HG03469 (cell line): ENCODE data around the gene APOH.

Experiments
- ATAC-seq: cut with Tn5 transposase; IDR thresholded peaks from one replicate; pipeline ENCODE4 v1.9.1; 2021; ENCODE audit warnings: mild to moderate bottlenecking, moderate library complexity, moderate number of reproducible peaks; ENCODE audit not compliant: unreplicated experiment

The APOH gene

DNA sequence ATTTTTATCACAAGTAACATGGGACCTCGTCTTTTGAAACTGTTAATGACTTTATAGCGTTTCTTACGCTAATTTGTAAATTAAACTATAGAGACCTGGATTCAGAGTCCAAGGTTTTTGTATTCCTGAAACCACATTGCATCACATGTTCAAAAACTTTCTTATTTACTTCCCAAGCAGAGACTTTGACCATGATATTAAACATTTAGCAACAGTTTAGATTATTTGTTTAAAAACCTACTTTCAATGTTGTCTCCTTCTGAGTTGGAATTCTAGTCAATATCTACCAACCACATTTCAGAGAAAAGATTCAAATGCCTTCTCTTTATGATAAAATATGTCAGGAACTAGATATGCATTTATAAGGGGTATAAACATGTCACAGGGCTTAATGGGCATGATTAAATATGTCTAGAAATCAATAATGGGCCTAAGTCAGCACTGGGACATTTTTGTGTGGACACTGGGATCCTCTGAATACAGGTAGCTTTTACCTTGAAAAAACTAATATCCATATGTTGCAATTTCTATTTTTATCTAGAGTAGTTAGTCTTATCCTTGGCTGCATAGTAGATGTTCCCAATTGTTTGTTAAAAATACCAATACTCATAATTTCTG is 6.3 kb upstream of the APOH start:
- no peak for ATAC-seq

DNA sequence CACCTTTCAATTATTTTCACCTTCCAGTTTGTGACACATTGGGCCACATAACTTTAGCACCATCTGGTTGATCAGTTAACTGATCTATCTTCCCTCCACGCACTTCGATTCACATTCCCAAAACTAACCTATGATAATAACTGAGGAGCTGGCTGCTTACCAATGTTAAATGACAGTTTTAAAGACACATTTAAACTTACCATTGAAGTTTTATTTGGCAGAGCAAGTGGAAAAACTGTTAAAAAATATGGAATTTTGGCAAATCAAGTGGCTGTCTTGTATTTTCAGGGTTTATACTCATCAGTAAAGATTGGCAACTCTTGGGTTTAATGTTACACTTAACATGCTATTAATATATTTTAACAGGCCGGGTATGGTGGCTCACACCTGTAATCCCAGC is 5.4 kb upstream of the APOH start:
- ATAC-seq = no peak

- ATAC-seq = no peak
Observed at GRCh38 chr17:66233023-66233753, 4.0 kb upstream of the APOH start.

DNA sequence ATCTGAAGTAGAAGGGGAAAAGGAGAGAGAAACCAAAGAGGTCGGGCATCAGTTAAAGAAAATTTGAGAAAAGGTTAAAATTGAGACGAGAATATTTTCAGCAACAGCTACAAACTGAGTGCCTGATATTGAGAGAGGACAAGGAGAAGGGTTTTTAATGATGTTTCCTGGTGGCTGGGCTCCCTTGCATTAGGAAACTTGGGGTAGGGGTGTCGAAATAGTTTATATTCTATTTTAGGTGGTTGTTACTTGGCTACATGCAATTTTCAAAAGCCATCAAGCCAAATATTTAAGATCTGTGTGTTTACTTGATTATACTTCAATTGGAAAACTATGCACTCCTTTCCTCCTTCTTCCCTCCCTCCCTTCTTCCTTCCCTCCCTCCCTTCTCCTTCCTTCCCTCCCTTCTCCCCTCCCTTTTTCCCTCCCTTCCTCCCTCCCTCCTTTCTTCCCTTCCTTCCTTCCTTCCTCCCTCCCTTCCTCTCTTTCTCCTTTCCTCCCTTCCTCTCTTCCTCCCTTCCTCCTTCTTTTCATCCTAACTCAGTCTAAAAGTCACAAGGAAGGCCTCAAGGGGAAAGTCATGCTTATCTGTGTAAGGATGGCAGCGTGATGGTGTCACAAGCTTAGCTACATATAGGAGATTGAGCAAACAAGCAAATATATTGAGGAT is 1.8 kb upstream of the APOH start:
- ATAC-seq = no peak

DNA sequence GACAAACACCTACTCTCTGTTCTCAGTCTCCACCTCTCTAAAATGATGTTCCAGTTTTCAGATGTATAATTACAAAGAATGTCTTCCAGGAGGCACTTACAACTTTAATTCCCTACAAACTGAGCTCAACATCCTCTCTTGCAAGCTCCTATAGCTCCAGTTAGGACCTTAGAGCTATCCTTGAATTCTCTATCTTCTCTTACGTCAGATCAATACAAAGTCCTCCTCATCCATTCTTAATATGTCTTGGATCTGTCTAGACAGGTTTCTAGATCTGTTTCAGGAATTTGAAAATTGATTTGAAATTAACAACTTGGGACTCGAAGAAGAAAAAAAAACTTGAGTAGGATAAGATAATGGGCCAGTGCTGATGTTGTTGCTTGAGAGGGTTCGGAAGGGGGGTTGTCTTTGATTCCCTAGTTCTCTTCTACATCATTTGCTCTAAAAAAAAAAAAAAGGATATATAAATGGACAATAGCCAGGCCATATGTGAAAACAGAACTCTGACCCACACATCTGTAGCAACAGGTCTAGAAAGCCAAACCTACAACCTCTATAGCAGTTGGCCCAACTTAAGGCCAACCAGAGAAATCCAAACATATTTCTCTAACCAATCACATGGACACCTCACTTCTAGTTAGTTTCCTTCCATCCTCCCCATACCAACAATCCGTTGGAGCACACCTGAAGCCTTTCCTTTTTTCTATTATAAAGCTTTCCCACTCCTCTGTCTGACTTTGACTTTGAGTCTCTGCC is 746 bp upstream of the APOH start:
- ATAC-seq = no peak

DNA sequence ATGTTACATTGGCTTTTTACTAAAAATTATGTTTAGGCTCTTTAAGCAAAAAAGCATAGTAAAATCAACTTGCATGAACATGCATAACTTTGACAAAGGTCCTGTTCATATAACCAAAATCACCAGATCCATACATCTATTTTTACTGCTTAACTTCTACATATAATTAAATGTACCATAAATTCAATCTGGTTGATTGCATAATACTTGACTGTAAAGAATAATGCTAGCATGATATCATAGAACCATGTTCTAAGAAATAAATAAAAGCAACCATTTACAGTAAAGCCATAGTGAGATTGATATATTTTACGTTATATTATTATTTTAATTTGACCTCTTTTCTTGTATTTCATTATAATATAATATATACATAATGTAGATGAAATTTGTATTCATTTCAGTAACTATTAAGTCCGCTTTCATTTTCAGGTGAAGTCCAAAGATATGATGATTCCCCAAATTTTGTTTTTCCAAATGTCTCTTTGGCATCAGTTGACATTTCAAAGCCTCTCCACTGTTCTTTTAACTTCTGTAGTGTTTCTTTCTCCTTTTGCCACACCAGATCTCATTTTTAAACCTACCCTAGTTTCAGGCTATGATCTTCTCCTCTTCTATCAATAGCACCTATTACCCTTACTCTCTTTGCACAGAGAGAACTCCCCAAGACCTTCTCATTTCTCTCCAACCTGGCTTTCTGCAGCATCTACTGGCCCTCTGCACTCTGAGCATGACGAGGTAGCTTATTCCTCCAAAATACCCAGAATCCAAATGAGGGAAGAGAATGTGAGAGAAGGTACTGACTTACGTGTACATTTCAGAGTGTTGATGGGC is 1.8 kb downstream of the APOH start:
- no peak for ATAC-seq

DNA sequence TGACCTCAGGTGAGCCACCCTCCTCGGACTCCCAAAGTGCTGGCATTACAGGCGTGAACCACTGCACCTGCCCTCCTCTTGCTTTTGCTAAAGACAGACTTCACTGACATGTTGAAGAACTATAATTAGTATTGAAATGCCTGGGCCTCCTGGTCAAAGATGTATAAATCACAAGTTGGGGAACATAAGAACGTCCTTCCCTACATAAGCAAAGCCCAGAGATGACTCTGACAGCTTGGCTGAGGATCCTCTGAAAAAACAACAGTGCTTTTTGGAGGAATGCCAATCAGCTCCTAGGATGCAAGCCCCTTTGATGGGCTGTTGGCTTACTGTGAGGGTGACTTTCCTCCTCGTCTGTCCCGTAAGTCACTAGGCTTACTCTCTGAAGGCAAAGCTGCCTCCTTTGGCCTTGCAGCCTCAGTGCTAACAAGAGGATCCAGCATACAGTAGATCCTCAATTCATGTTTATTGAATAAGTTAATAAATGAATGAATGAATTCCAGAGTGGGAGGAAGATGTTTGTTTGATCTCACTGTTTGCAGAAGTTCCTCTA is 6.3 kb downstream of the APOH start:
- no peak for ATAC-seq

DNA sequence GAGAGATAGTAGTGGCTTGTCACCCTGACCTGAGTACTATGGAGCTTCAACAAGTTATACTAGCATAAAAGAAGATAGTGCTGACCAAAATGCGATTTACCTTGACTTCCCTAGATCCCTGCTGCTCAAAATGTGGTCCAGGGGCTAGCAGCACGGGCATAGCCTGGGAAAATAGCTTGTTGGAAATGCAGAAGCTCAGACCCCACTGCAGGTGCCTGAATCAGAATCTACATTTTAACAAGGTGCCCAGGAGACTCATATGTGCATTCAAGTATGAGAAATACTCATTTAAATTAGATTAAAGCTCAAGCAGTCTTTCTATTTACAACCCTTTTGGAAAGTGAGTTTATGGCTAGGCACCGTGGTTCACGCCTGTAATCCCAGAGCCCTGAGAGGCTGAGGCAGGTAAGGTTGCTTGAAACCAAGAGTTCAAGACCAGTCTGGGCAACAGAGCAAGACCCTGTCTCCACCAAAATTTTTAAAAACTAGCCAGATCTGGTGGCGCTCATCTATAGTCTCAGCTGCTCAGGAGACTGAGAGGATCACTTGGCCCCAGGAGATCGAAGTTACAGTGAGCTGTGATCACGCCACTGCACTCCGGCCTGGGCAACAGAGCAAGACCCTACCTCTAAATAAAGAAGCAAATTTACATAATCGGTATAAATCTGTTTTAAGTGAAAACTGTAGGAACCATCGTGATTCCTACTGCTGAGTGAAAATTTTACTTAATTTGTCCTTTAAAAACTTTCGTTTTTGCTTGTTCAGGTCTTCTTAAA is 7.3 kb downstream of the APOH start:
- ATAC-seq = no peak

- no peak for ATAC-seq
Observed at GRCh38 chr17:66221343-66221742, 7.9 kb downstream of the APOH start.

DNA sequence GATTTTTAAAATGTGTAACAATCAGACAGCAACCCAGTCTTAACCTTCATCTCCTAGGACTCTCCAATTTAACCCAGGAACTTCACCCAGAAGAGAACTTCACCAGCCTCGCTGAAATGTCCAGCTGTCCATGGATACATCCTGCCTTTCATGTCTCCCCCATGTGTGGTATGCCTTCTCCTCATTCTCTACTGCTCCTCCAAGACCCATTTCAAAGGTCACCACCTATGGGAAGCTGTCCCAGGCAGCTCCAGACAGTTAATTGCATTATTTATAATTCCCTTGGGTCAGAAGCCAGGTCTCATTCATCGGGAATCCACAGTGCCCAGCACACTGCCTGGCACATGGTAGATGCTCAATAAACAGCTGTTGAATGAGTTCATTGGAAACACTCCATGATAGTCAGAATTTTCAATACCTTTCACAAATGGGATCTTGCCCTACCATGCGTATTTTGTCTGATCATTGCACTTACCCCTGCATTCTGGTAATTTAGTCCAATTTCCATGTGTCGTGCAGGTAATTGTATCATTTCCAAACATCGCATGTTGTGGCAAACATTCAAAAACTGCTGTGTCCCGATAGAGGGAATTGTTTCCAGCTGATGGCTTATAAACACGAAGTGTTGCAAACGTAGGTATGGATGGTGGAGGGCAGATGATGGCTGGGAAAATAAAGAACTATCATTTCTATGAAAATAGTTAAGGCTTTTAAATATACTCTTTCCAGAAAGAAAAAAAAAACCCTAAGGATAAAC is 9.0 kb downstream of the APOH start:
- no peak for ATAC-seq

DNA sequence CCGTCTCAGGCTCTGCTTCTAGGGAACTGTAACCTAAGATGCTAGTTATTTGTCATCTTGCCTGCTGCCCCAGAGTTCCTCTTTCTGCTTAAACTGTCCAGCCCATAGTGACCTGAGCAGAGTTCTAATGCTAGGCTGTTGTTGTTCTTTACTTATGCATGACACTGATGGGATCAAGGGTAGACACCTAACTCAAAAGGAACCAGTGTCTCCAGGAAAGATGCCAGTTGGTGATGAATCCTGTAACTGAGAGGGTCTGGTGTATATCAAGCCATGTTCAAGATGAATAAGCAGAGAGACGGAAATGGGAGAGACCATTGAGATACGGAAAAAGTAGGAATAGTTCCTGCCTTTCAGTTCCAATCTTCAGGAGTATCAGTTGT is 13.7 kb downstream of the APOH start:
- ATAC-seq = no peak

GRCh38 chr17:66214884-66215528 is 14.2 kb downstream of the APOH start:
- ATAC-seq = no peak

- ATAC-seq = no peak
Observed at GRCh38 chr17:66211047-66211810, 18.0 kb downstream of the APOH start.

DNA sequence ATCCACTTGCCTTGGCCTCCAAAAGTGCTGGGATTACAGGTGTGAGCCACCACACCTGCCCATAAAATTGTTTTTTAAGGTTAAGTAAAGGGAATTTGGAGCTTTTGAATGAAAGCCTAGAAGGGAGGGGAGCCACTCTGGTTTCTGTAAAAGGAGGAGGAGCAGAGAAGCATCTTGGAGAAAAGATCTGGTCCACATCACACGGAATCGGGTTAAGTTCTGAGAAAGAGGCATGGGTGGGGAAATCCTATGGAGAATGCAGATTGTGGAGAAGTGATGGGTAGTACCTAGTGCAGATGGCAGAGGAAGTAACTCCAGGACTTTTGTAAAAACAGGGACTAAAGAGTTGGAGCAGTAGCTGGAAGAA is 19.0 kb downstream of the APOH start:
- no peak for ATAC-seq

DNA sequence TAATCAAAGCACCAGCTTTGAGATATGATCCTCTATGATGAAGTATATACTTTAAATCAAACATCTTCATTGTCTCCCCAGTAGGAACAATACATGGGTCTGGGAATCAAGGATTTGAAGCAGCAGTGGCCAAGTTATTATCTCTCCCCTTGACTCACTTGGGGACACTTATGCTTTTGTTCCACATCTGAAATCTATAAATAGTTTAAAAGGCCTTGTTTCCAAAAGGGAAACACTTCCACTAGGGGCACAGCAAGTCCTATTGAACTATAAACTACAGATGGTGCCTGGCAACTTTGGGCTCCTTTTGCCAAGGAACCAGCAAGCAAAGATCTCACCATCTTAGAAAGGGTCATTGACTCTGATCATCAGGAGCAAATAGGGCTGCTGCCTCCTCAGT is 21.3 kb downstream of the APOH start:
- no peak for ATAC-seq

- no peak for ATAC-seq
Observed at GRCh38 chr17:66203274-66204015, 25.8 kb downstream of the APOH start.

DNA sequence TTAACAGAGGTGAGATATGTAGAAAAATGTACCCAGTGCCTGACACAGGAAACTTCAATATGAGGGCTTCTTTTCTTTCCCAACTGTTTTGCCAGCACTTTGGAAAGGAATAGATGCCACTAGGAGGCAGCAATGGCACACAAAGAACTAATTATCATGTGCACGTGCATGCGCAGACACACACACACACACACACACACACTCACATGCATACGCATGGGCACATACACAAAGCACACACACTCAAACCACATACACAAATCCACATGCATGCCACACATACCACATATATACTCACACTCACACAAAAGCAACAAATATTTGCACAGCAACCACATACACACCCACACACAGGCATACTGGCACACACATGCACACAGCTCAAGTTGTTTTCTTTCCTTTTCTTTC is 28.5 kb downstream of the APOH start:
- no peak for ATAC-seq
